H1 (cell line): ENCODE results near the gene TCERG1. TPM values are rescaled to one million over a fixed set of nuclear protein-coding genes. Genes with fewer than 3 reads are reported as not detected.

Experiments used
- CTCF ChIA-PET: fragments of 300-600 bp; sonication (Branson Sonifier 250); formaldehyde crosslinking; loops from one replicate; lab custom pipeline; 2021; ENCODE audit not compliant: partially characterized antibody; lab: Charles Lee
- POLR2A ChIA-PET: fragments of 300-600 bp; sonication (Branson Sonifier 250); formaldehyde crosslinking; loops from one replicate; lab custom pipeline; 2021; ENCODE audit warnings: inconsistent platforms; ENCODE audit not compliant: partially characterized antibody; lab: Charles Lee
- DNase-seq, 2 experiments: peaks; one replicate each; pipeline versions ENCODE4 v3.0.0 to v3.0.0-alpha.2; 2010 to 2022; ENCODE audit warnings: low spot score in 2 of 2, low read depth in 1 of 2, mixed read lengths in 1 of 2
- FAIRE-seq: peaks from 2 replicates; lab custom pipeline; 2011; peaks lifted over from hg19 to GRCh38; lab: Jason Lieb, UNC
- H2AFZ ChIP-seq: 2 replicates; pipeline ENCODE4 v1.8.1; 2012; ENCODE audit warnings: low read length, inconsistent platforms
- H2AK5ac ChIP-seq: 2 replicates; pipeline ENCODE4 v1.6.1; 2013; ENCODE audit warnings: low read depth, low read length
- H2BK120ac ChIP-seq: replicated peaks from 2 replicates; pipeline ENCODE3; 2013; ENCODE audit warnings: low read depth, low read length, inconsistent platforms
- H2BK12ac ChIP-seq: 2 replicates; pipeline ENCODE4 v1.6.1; 2013; ENCODE audit warnings: low read depth, low read length
- H2BK15ac ChIP-seq: 2 replicates; pipeline ENCODE4 v1.6.1; 2013; ENCODE audit warnings: low read length
- H2BK20ac ChIP-seq: 2 replicates; pipeline ENCODE4 v1.6.1; 2013; ENCODE audit warnings: low read length
- H2BK5ac ChIP-seq: 2 replicates; pipeline ENCODE4 v1.6.1; 2013; ENCODE audit warnings: low read depth, low read length
- H3K14ac ChIP-seq: 2 replicates; pipeline ENCODE4 v1.6.1; 2013; ENCODE audit warnings: inconsistent platforms; ENCODE audit not compliant: insufficient read length
- H3K18ac ChIP-seq: 2 replicates; pipeline ENCODE4 v1.6.1; 2013; ENCODE audit warnings: low read length; ENCODE audit errors: extremely low read depth
- H3K23ac ChIP-seq: 2 replicates; pipeline ENCODE4 v1.6.1; 2013; ENCODE audit warnings: inconsistent platforms; ENCODE audit not compliant: insufficient read length
- H3K23me2 ChIP-seq: 2 replicates; pipeline ENCODE4 v1.6.1; 2013; ENCODE audit warnings: low read depth, low read length
- H3K27ac ChIP-seq: 2 replicates; pipeline ENCODE4 v1.6.1; 2011; ENCODE audit warnings: low read depth, low read length, inconsistent platforms
- H3K27me3 ChIP-seq, 4 experiments: replicated peaks in 1 of 4; 1 replicate in 1 of 4; 2 replicates in 3 of 4; pipeline versions ENCODE4 v1.6.1 to v1.8.1; 2011 to 2013; ENCODE audit warnings: low read length in 3 of 4, mild to moderate bottlenecking in 3 of 4, inconsistent platforms in 2 of 4, mixed read lengths in 2 of 4, moderate library complexity in 1 of 4; ENCODE audit not compliant: control insufficient read depth in 3 of 4, insufficient read depth in 3 of 4; ENCODE audit errors: extremely low read depth in 1 of 4
- H3K36me3 ChIP-seq, 4 experiments: 2 replicates each; pipeline versions ENCODE4 v1.6.1 to v1.8.1; 2011 to 2013; ENCODE audit warnings: mild to moderate bottlenecking in 4 of 4, low read length in 3 of 4, moderate library complexity in 2 of 4, control low read depth in 1 of 4, inconsistent platforms in 1 of 4; ENCODE audit not compliant: insufficient read depth in 4 of 4, control insufficient read depth in 2 of 4
- H3K4ac ChIP-seq: replicated peaks from 2 replicates; pipeline ENCODE3; 2013; ENCODE audit warnings: low read length, low read depth, mixed read lengths, inconsistent platforms; ENCODE audit not compliant: insufficient read length
- H3K4me1 ChIP-seq, 4 experiments: replicated peaks in 1 of 4; 1 replicate in 1 of 4; 2 replicates in 3 of 4; pipeline versions ENCODE4 v1.6.1 to v1.8.1; 2011 to 2013; ENCODE audit warnings: low read length in 3 of 4, inconsistent platforms in 2 of 4, mixed read lengths in 1 of 4; ENCODE audit not compliant: insufficient read depth in 4 of 4, control insufficient read depth in 3 of 4
- H3K4me2 ChIP-seq, 2 experiments: 2 replicates each; pipeline versions ENCODE4 v1.6.1 to v1.8.1; 2011 to 2013; ENCODE audit warnings: low read depth in 2 of 2, low read length in 2 of 2, control low read depth in 1 of 2, inconsistent platforms in 1 of 2, mild to moderate bottlenecking in 1 of 2; ENCODE audit not compliant: insufficient read depth in 1 of 2
- H3K4me3 ChIP-seq, 4 experiments: fragments of 200-600, 300-600 bp in 1 of 4; sonication (generic), shearing (Covaris generic), sonication (Bioruptor Twin) in 1 of 4; 2 replicates each; pipeline versions ENCODE4 v1.5.1 to v1.8.1; 2011 to 2016; ENCODE audit warnings: low read length in 4 of 4, low read depth in 3 of 4, control low read depth in 2 of 4, inconsistent platforms in 2 of 4, mild to moderate bottlenecking in 2 of 4, mixed read lengths in 1 of 4, moderate library complexity in 1 of 4; ENCODE audit not compliant: insufficient read depth in 2 of 4; ENCODE audit errors: extremely low read depth in 1 of 4
- H3K56ac ChIP-seq: replicated peaks from 2 replicates; pipeline ENCODE3; 2013; ENCODE audit warnings: low read depth, mild to moderate bottlenecking, mixed read lengths, low read length, inconsistent platforms; ENCODE audit not compliant: insufficient read length
- H3K79me1 ChIP-seq: 2 replicates; pipeline ENCODE4 v1.6.1; 2013; ENCODE audit warnings: low read depth, low read length, control low read depth
- H3K79me2 ChIP-seq, 2 experiments: 2 replicates each; pipeline versions ENCODE4 v1.6.1 to v1.8.1; 2012 to 2013; ENCODE audit warnings: low read length in 2 of 2, mild to moderate bottlenecking in 2 of 2, inconsistent platforms in 1 of 2; ENCODE audit not compliant: insufficient read depth in 2 of 2, control insufficient read depth in 1 of 2
- H3K9ac ChIP-seq, 4 experiments: replicated peaks in 1 of 4; 1 replicate in 1 of 4; 2 replicates in 3 of 4; pipeline versions ENCODE4 v1.6.1 to v1.8.1; 2011 to 2013; ENCODE audit warnings: low read depth in 3 of 4, low read length in 3 of 4, control low read depth in 2 of 4, mild to moderate bottlenecking in 2 of 4, moderate library complexity in 2 of 4, inconsistent platforms in 1 of 4; ENCODE audit errors: extremely low read depth in 1 of 4
- H3K9me3 ChIP-seq, 2 experiments: 2 replicates each; pipeline versions ENCODE4 v1.6.1 to v1.8.1; 2012 to 2013; ENCODE audit warnings: mild to moderate bottlenecking in 2 of 2, moderate library complexity in 2 of 2, control low read depth in 1 of 2, inconsistent platforms in 1 of 2, low read depth in 1 of 2, low read length in 1 of 2, mixed read lengths in 1 of 2; ENCODE audit not compliant: insufficient read depth in 2 of 2
- H4K20me1 ChIP-seq, 2 experiments: replicated peaks in 1 of 2; 2 replicates each; pipeline versions ENCODE3 to v1.8.1; 2011 to 2013; ENCODE audit warnings: inconsistent platforms in 2 of 2, low read length in 2 of 2, mild to moderate bottlenecking in 1 of 2; ENCODE audit not compliant: insufficient read depth in 2 of 2, control insufficient read depth in 1 of 2
- H4K5ac ChIP-seq: 2 replicates; pipeline ENCODE4 v1.6.1; 2013; ENCODE audit warnings: low read length, low read depth, mixed read lengths, inconsistent platforms; ENCODE audit not compliant: insufficient read length
- H4K8ac ChIP-seq: 2 replicates; pipeline ENCODE4 v1.8.0; 2013; ENCODE audit warnings: mild to moderate bottlenecking, moderate library complexity, low read length, inconsistent platforms; ENCODE audit not compliant: insufficient read depth; ENCODE audit errors: extremely low read depth
- H4K91ac ChIP-seq: replicated peaks from 2 replicates; pipeline ENCODE3; 2013; ENCODE audit warnings: low read length, mixed read lengths, inconsistent platforms; ENCODE audit not compliant: insufficient read length
- HDAC6 ChIP-seq: IDR thresholded peaks from one replicate; pipeline ENCODE4 v1.7.1; 2012; ENCODE audit warnings: low read depth, mild to moderate bottlenecking, inconsistent platforms, low read length, moderate library complexity
- JUND ChIP-seq: IDR thresholded peaks from 2 replicates; pipeline ENCODE4 v1.6.1; 2011; ENCODE audit warnings: mild to moderate bottlenecking, improper control_type of control experiment, low read length
- WGBS, 2 experiments: shearing (Covaris generic) in 1 of 2; methylation state at CpG; one replicate each; pipeline versions ENCODE4 v1.1.6 to v1.1.7; 2013 to 2015; ENCODE audit warnings: low lambda C conversion rate in 2 of 2, mixed read lengths in 2 of 2, inconsistent platforms in 1 of 2, low coverage in 1 of 2, missing lambda C conversion rate in 1 of 2; ENCODE audit not compliant: insufficient replicate concordance in 2 of 2, insufficient coverage in 1 of 2, insufficient read length in 1 of 2; ENCODE audit errors: extremely low coverage in 1 of 2, missing lambda C conversion rate in 1 of 2; 5-methylcytosine and 5-hydroxymethylcytosine counted together
- polyA plus RNA-seq, 7 experiments: library from polyadenylated mRNA; depleted of rRNA in 3 of 7; stranded (reverse) in 5 of 7; unstranded in 2 of 7; fragments of >200 nt in 5 of 7; fragments of 200-250 nt in 2 of 7; gene quantifications; 1 replicate in 5 of 7; 2 replicates in 1 of 7; 4 replicates in 1 of 7; pipeline versions ENCODE4 v1.2.1 to v1.2.3, GENCODE V29; 2011 to 2013; ENCODE audit warnings: missing spikeins in 2 of 7, mixed read lengths in 2 of 7
- total RNA-seq: library from RNA; stranded (reverse); fragmentation: NEBNext Ultra II Directional; extraction: Animal tissue kit (Norgen Biotek cat#: 25700); gene quantifications from 2 replicates; pipeline ENCODE4 v1.2.1, GENCODE V29; 2021

Gene TCERG1
- total and polyA plus RNA-seq, 2 of the 8 experiments (the other 6 are each of a cell fraction or from before 2014, with no cell fraction given) = 105 to 122 TPM

DNA sequence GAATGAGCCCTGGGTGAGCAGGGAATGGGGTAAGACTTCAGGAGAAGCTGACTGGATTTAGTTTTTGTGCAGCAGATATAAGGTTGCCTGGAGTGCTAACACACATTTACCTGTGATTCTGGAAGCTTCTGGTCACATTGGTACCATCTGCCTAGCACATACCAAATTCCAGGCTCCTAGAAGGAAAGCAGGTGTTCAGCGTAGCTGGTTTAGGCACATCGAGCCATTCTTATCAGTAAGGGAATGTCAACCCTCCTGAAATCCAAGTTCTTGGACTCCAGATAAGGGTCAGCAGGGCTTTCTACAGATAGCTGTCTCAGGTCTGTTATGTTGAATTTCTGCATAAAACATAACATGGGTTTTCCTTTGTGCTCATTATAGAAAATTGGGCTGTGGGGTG, 10.3 kb downstream of the TCERG1 start:
- CTCF ChIA-PET = interaction anchor here (1.3 kb wide), 1 partner anchor 16 kb away, joined by 3 read pairs; no protein-coding TSS in a partner anchor
- Histone ChIP-seq H2BK15ac (no peak overlapping the region), H3K4me1 (no peaks in the 10 kb centered on the region), H4K20me1 (peaks cover 6 to 13% of the 10 kb centered on the region in 2 experiments), H3K9ac (no peak overlapping the region), H3K18ac (no peak overlapping the region), H4K8ac (no peak overlapping the region), H2BK20ac (no peak overlapping the region), H2BK5ac (no peak overlapping the region), H3K36me3 (peaks cover 12 to 69% (median 44%) of the 10 kb centered on the region in 4 experiments), H4K5ac (no peak overlapping the region), H2AFZ (no peak overlapping the region), H3K14ac (no peak overlapping the region), H3K23me2 (no peaks in the 10 kb centered on the region), H2BK12ac (no peak overlapping the region), H3K4ac (no peak overlapping the region), H3K56ac (no peak overlapping the region), H3K79me1 (peaks cover 4% of the 10 kb centered on the region; the same call in 1 of the 2 replicates), H3K4me3 (no peak overlapping the region), H2BK120ac (no peak overlapping the region), H3K9me3 (no peaks in the 10 kb centered on the region), H3K27me3 (no peaks in the 10 kb centered on the region), H3K4me2 (no peak overlapping the region), H4K91ac (no peak overlapping the region), H3K23ac (no peak overlapping the region), H2AK5ac (no peak overlapping the region), H3K27ac (no peak overlapping the region), H3K79me2 (peaks cover 22 to 79% of the 10 kb centered on the region in 2 experiments)
- POLR2A ChIA-PET = interaction anchor here (1.2 kb wide), 1 partner anchor 42 kb away, joined by 3 read pairs; no protein-coding TSS in a partner anchor
- FAIRE-seq (no peak), DNase-seq (no peak)
- WGBS, 2 experiments = 100% methylated on average over 2 of the region's 2 CpGs; no CpG with 5 or more reads in 1 of the 2 experiments
- TF ChIP-seq HDAC6 (no peak), JUND (no peak)
